Prostate gland (tissue), 2 donors: ENCODE measurements around the gene GPR108. TPM values are rescaled to one million over a fixed set of nuclear protein-coding genes. Genes with fewer than 3 reads are reported as not detected.

Experiments used
- DNase-seq: peaks from one replicate; pipeline ENCODE4 v3.0.0-alpha.2; 2019; ENCODE audit warnings: low spot score
- H3K27ac ChIP-seq, 2 donors: fragments of 200-600 bp; sonication (generic); 2 replicates each; pipeline ENCODE4 v1.5.1; 2017 to 2019
- H3K27me3 ChIP-seq: fragments of 200-600 bp; sonication (generic); replicated peaks from 2 replicates; pipeline ENCODE4 v1.5.1; 2019; ENCODE audit not compliant: insufficient read depth
- H3K36me3 ChIP-seq, 2 donors: fragments of 200-600 bp; sonication (generic); 1 replicate in 1 of 2; 2 replicates in 1 of 2; pipeline versions ENCODE4 v1.5.1 to v1.8.1; 2017 to 2019
- H3K4me1 ChIP-seq: fragments of 200-600 bp; sonication (generic); replicated peaks from 2 replicates; pipeline ENCODE4 v1.5.1; 2019
- H3K4me3 ChIP-seq, 2 donors: fragments of 200-600 bp; sonication (generic); 2 replicates each; pipeline ENCODE4 v1.5.1; 2017 to 2019
- H3K9me3 ChIP-seq: fragments of 200-600 bp; sonication (generic); 2 replicates; pipeline ENCODE4 v1.5.1; 2017
- POLR2A ChIP-seq: fragments of 450-650 bp; IDR thresholded peaks from one replicate; pipeline ENCODE4 v1.6.1; 2016; ENCODE audit warnings: antibody characterized with exemption, mild to moderate bottlenecking
- POLR2AphosphoS5 ChIP-seq: sonication (generic); formaldehyde crosslinking; IDR thresholded peaks from one replicate; pipeline ENCODE4 v1.6.1; 2017; ENCODE audit warnings: antibody characterized with exemption
- WGBS: methylation state at CpG from one replicate; pipeline ENCODE4 v1.1.5; 2018; 5-methylcytosine and 5-hydroxymethylcytosine counted together
- intact Hi-C: fragments of 100-400 bp; cut with DNase I; formaldehyde crosslinking; loops from one replicate; pipeline ENCODE4 v1.14.2; 2022
- microRNA-seq: library from miRNA; unstranded; fragments of <30 nt; microRNA quantifications from one replicate; pipeline ENCODE4, GENCODE V29; 2016
- total RNA-seq, 2 donors: library from RNA; depleted of rRNA; stranded (reverse); fragments of >200 nt; gene quantifications; one replicate each; pipeline ENCODE4 v1.1.0, GENCODE V29; 2016
- TF ChIP-seq, protein P1 (sequence below), 4 experiments: fragments of 200-600 bp in 2 of 4; fragments of 450-650 bp in 2 of 4; sonication (generic) in 2 of 4; IDR thresholded peaks; 1 replicate in 3 of 4; 2 replicates in 1 of 4; pipeline ENCODE4 v1.5.1; 2016 to 2019; ENCODE audit warnings: antibody characterized with exemption in 4 of 4, mild to moderate bottlenecking in 2 of 4, moderate library complexity in 2 of 4

The GPR108 gene
- total RNA-seq, 2 donors from 2014 or later = 62.7 to 98.0 TPM

DNA sequence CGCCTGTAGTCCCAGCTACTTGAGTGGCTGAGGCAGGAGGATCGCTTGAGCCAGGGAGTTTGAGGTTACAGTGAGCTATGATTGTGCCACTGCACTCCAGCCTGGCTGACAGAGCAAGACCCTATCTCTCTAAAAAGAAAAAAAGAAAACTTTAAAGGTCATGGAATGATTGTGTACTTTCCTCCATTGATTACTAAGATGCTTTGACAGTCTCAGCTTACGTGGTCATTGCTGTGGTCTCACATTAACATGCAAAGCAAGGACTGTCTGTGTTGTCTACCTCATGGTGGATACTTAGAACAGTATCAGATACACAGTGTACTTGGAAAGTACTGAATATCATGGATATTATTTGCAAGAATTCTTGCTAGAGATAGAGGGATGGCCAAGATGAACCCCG, 53.4 kb downstream of the GPR108 start:
- intact Hi-C loops = no loop called here
- Histone ChIP-seq H3K36me3 (no peaks in the 10 kb centered on the region), H3K27ac (no peak overlapping the region), H3K4me1 (no peaks in the 10 kb centered on the region), H3K9me3 (no peaks in the 10 kb centered on the region), H3K27me3 (no peaks in the 10 kb centered on the region), H3K4me3 (no peak overlapping the region)
- TF ChIP-seq, protein P1, sequence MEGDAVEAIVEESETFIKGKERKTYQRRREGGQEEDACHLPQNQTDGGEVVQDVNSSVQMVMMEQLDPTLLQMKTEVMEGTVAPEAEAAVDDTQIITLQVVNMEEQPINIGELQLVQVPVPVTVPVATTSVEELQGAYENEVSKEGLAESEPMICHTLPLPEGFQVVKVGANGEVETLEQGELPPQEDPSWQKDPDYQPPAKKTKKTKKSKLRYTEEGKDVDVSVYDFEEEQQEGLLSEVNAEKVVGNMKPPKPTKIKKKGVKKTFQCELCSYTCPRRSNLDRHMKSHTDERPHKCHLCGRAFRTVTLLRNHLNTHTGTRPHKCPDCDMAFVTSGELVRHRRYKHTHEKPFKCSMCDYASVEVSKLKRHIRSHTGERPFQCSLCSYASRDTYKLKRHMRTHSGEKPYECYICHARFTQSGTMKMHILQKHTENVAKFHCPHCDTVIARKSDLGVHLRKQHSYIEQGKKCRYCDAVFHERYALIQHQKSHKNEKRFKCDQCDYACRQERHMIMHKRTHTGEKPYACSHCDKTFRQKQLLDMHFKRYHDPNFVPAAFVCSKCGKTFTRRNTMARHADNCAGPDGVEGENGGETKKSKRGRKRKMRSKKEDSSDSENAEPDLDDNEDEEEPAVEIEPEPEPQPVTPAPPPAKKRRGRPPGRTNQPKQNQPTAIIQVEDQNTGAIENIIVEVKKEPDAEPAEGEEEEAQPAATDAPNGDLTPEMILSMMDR (IDR thresholded peaks at IDR 0.05) = no peak
- no peak for TF ChIP-seq POLR2A
- TF ChIP-seq POLR2AphosphoS5 = no peak
- 90% methylated on average over 4 of the region's 4 CpGs for WGBS
- DNase-seq = no peak

DNA sequence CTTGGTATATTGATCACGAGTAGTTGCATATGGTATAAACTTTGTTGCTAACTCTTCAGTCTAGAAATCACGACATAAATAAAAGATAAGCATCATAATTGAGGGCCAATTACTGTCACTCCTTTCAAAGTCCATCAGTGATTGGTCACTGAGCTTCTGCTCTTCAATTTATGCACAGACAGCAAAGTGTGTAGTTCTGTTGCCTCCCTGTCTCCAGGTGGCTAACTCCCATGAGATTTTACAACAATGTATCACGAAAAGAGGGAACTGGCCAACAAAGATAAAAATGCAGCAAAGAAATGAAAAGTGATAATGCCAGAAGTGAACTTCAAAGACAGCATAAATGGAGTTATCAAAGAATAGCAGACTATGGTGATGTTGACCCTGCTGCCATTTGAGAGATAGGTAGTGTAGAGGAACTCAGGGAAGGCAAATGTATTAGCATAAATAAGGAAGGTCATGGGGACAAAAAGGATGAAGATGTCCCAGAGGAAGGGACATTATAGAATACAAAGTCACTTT, 54.7 kb downstream of the GPR108 start:
- no peaks in the 10 kb centered on the region for H3K27me3 ChIP-seq
- intact Hi-C loops = no loop called here
- TF ChIP-seq POLR2A = no peak
- TF ChIP-seq, protein P1 (IDR thresholded peaks at IDR 0.05) = no peak
- no peak for TF ChIP-seq POLR2AphosphoS5
- no peak overlapping the region for H3K4me3 ChIP-seq
- 73% methylated on average over 3 of the region's 3 CpGs for WGBS
- DNase-seq = no peak
- no peaks in the 10 kb centered on the region for H3K4me1 ChIP-seq
- H3K36me3 ChIP-seq = no peaks in the 10 kb centered on the region
- no peaks in the 10 kb centered on the region for H3K9me3 ChIP-seq
- no peak overlapping the region for H3K27ac ChIP-seq

- Histone ChIP-seq H3K36me3 (no peaks in the 10 kb centered on the region), H3K27me3 (no peaks in the 10 kb centered on the region), H3K4me1 (no peaks in the 10 kb centered on the region), H3K27ac (no peak overlapping the region), H3K4me3 (no peak overlapping the region), H3K9me3 (no peaks in the 10 kb centered on the region)
- intact Hi-C loops = no loop called here
- TF ChIP-seq POLR2AphosphoS5 = no peak
- TF ChIP-seq, protein P1 (IDR thresholded peaks at IDR 0.05) = no peak
- TF ChIP-seq POLR2A = no peak
- DNase-seq = no peak
- 93% methylated on average over 1 of the region's 1 CpG for WGBS
These were observed 57.2 kb downstream of the GPR108 start for GRCh38 chr19:6680141-6680540.

Small RNA genes within 50 kb of the gene (microRNA-seq; reads per million reads assigned to microRNA genes)
- 0.59 reads per million for gene MIR6791

Other genes starting within 250 kb of the GPR108 start
- gene TUBB4A, start 235.3 kb downstream of the GPR108 start, total RNA-seq = 100 to 1,000 TPM in 1 of 2 donors, under 1 TPM in 1; 0.23 to 100 TPM
- 1 to 10 TPM in 1 of 2 donors, not detected in 1; 4.5 TPM for gene TNFSF9, start 206.6 kb downstream of the GPR108 start, total RNA-seq
- not detected for gene CD70, start 146.4 kb downstream of the GPR108 start, total RNA-seq
- under 1 TPM; 0.34 to 0.55 TPM for gene TNFSF14, start 67.4 kb downstream of the GPR108 start, total RNA-seq
- gene C3, start 16.9 kb downstream of the GPR108 start, total RNA-seq = 100 to 1,000 TPM in 1 of 2 donors, 10 to 100 TPM in 1; 95.1 to 165 TPM
- gene TRIP10, start 2.1 kb upstream of the GPR108 start, total RNA-seq = 10 to 100 TPM; 37.0 to 74.2 TPM
- gene SH2D3A, start 29.9 kb upstream of the GPR108 start, total RNA-seq = 10 to 100 TPM; 35.5 to 45.1 TPM
- gene VAV1, start 35.1 kb upstream of the GPR108 start, total RNA-seq = 1 to 10 TPM; 3.6 to 4.8 TPM
- gene ADGRE1, start 150.0 kb upstream of the GPR108 start, total RNA-seq = 1 to 10 TPM in 1 of 2 donors, not detected in 1; 1.2 TPM